MCF 10A (cell line): Measurements from ENCODE around the gene ABCB4. TPM values are rescaled to one million over a fixed set of nuclear protein-coding genes. Genes with fewer than 3 reads are reported as not detected.

ENCODE experiments used
- BruUV-seq: library from RNA; stranded (reverse); fragments of 400-500 nt; replicated peaks from 2 replicates; lab custom pipeline; 2021; lab: Mats Ljungman, UMichigan
- CTCF ChIA-PET: fragments of 300-600 bp; sonication (Branson Sonifier 250); formaldehyde crosslinking; extraction: SDS; loops from one replicate; lab custom pipeline; 2021; ENCODE audit warnings: antibody characterized with exemption, inconsistent platforms; lab: Yijun Ruan, JAX
- POLR2A ChIA-PET: fragments of 300-600, 350-650 bp; sonication (Branson Sonifier 250); formaldehyde crosslinking; extraction: SDS; loops from one replicate; lab custom pipeline; 2020; ENCODE audit warnings: antibody characterized with exemption, inconsistent platforms; lab: Yijun Ruan, JAX
- DNase-seq: peaks from one replicate; pipeline ENCODE4 v3.0.0-alpha.2; 2018; ENCODE audit not compliant: unreplicated experiment
- H3K27ac Mint-ChIP-seq: one replicate; pipeline ENCODE4 v1.8.0; 2022; ENCODE audit warnings: mild to moderate bottlenecking, low read depth, mixed read lengths; ENCODE audit not compliant: unreplicated experiment
- H3K27me3 Mint-ChIP-seq: one replicate; pipeline ENCODE4 v1.8.0; 2022; ENCODE audit warnings: mixed read lengths; ENCODE audit not compliant: insufficient read depth, unreplicated experiment
- H3K36me3 Mint-ChIP-seq: one replicate; pipeline ENCODE4 v1.8.0; 2022; ENCODE audit warnings: mild to moderate bottlenecking, moderate library complexity, mixed read lengths; ENCODE audit not compliant: insufficient read depth, unreplicated experiment
- H3K4me1 Mint-ChIP-seq: one replicate; pipeline ENCODE4 v1.8.0; 2022; ENCODE audit warnings: mixed read lengths; ENCODE audit not compliant: insufficient read depth, unreplicated experiment
- H3K4me3 Mint-ChIP-seq: one replicate; pipeline ENCODE4 v1.8.0; 2022; ENCODE audit warnings: mild to moderate bottlenecking, moderate library complexity, mixed read lengths; ENCODE audit not compliant: unreplicated experiment
- H3K9me3 Mint-ChIP-seq: one replicate; pipeline ENCODE4 v1.8.0; 2022; ENCODE audit warnings: mixed read lengths; ENCODE audit not compliant: unreplicated experiment
- CTCF ChIP-seq: fragments of 200-600 bp; IDR thresholded peaks from one replicate; pipeline ENCODE4 v1.8.0; 2022; ENCODE audit warnings: antibody characterized with exemption, mild to moderate bottlenecking; ENCODE audit not compliant: unreplicated experiment
- intact Hi-C: fragments of 100-400 bp; cut with micrococcal nuclease; formaldehyde crosslinking; loops from 2 replicates; pipeline ENCODE4 v1.14.1; 2022
- total RNA-seq: library from RNA; stranded (reverse); gene quantifications from 2 replicates; pipeline ENCODE4 v1.2.3, GENCODE V29; 2022

The ABCB4 gene
- total RNA-seq, 1 experiment from 2014 or later = not detected

GRCh38 chr7:87427288-87427687 lies 48.2 kb downstream of the ABCB4 start:
- TF ChIP-seq CTCF = no peak
- Mint-ChIP-seq H3K36me3 (no peaks in the 10 kb centered on the region), H3K4me1 (no peaks in the 10 kb centered on the region), H3K27ac (no peak overlapping the region), H3K4me3 (no peak overlapping the region), H3K9me3 (no peaks in the 10 kb centered on the region), H3K27me3 (peaks cover 77% of the 10 kb centered on the region)
- CTCF ChIA-PET = interaction anchor here (3.9 kb wide), 1 partner anchor 11 kb away, joined by 35 read pairs; no protein-coding TSS in a partner anchor
- BruUV-seq = no TSS peak
- intact Hi-C loops = no loop called here
- POLR2A ChIA-PET = no interaction called here
- no peak for DNase-seq

GRCh38 chr7:87426160-87426559 lies 49.3 kb downstream of the ABCB4 start:
- DNase-seq = no peak
- Mint-ChIP-seq H3K27ac (no peak overlapping the region), H3K27me3 (peaks cover 77% of the 10 kb centered on the region), H3K4me1 (no peaks in the 10 kb centered on the region), H3K9me3 (no peaks in the 10 kb centered on the region), H3K4me3 (no peak overlapping the region), H3K36me3 (no peaks in the 10 kb centered on the region)
- ChIA-PET CTCF (interaction anchor here (0.6 to 3.9 kb wide), 2 partner anchors 10 to 521 kb away, joined by 4 to 35 read pairs; no protein-coding TSS in a partner anchor), POLR2A (no interaction called here)
- intact Hi-C loops = no loop called here
- TF ChIP-seq CTCF = no peak
- BruUV-seq = no TSS peak

GRCh38 chr7:87424075-87424474 lies 51.4 kb downstream of the ABCB4 start:
- H3K27me3 Mint-ChIP-seq = peaks cover 74% of the 10 kb centered on the region
- H3K4me3 Mint-ChIP-seq = no peak overlapping the region
- CTCF ChIA-PET = interaction anchor here (1.0 to 1.1 kb wide), 3 partner anchors 25 to 112 kb away, joined by 3 read pairs; no protein-coding TSS in a partner anchor
- H3K36me3 Mint-ChIP-seq = no peaks in the 10 kb centered on the region
- POLR2A ChIA-PET = interaction anchor here (1.0 kb wide), 1 partner anchor 108 kb away, joined by 3 read pairs; no protein-coding TSS in a partner anchor
- TF ChIP-seq CTCF = no peak
- DNase-seq = no peak
- intact Hi-C loops = no loop called here
- no peak overlapping the region for H3K27ac Mint-ChIP-seq
- no peaks in the 10 kb centered on the region for H3K9me3 Mint-ChIP-seq
- H3K4me1 Mint-ChIP-seq = no peaks in the 10 kb centered on the region
- no TSS peak for BruUV-seq

GRCh38 chr7:87420173-87420572 lies 55.3 kb downstream of the ABCB4 start:
- no peak overlapping the region for H3K27ac Mint-ChIP-seq
- intact Hi-C loops = no loop called here
- no peak for DNase-seq
- peaks cover 42% of the 10 kb centered on the region for H3K27me3 Mint-ChIP-seq
- CTCF ChIA-PET = interaction anchor here (0.5 to 15.3 kb wide), 3 partner anchors 84 to 484 kb away, joined by 3 to 494 read pairs (median 3); no protein-coding TSS in a partner anchor
- TF ChIP-seq CTCF = no peak
- POLR2A ChIA-PET = interaction anchor here (1.0 to 3.5 kb wide), 2 partner anchors 11 to 103 kb away, joined by 3 to 17 read pairs; no protein-coding TSS in a partner anchor
- H3K4me3 Mint-ChIP-seq = no peak overlapping the region
- H3K4me1 Mint-ChIP-seq = no peaks in the 10 kb centered on the region
- H3K36me3 Mint-ChIP-seq = no peaks in the 10 kb centered on the region
- BruUV-seq = no TSS peak
- no peaks in the 10 kb centered on the region for H3K9me3 Mint-ChIP-seq
